ENCODE measurements around the gene SEC11A. TPM values are rescaled to one million over a fixed set of nuclear protein-coding genes. Genes with fewer than 3 reads are reported as not detected.
A peak's percentile ranks its signal among the peaks of the same experiment; 100 is the strongest.

The SEC11A gene
- total RNA-seq, 1 donor from 2014 or later: 357 TPM

- Histone ChIP-seq H3K36me3 (ENCODE audit: control insufficient read depth in 3 of 3, insufficient read depth in 3 of 3, low read length in 3 of 3) (peaks cover 5 to 16% (median 14%) of the 10 kb centered on the region in 3 donors), H3K4me3 (ENCODE audit: low read length in 3 of 3) (peak overlapping the region; percentile 60 to 93 (median 83)), H3K27me3 (ENCODE audit: control insufficient read depth in 3 of 3, insufficient read depth in 3 of 3, low read length in 3 of 3) (no peaks in the 10 kb centered on the region), H3K4me1 (ENCODE audit: control insufficient read depth in 3 of 3, insufficient read depth in 3 of 3, low read length in 3 of 3) (peaks cover 25 to 36% (median 27%) of the 10 kb centered on the region in 3 donors), H3K9ac (ENCODE audit: low read depth in 1 of 3, low read length in 3 of 3) (peak overlapping the region; percentile 81 to 98 (median 95)), H3K9me3 (ENCODE audit: control insufficient read depth in 3 of 3, low read length in 3 of 3) (no peaks in the 10 kb centered on the region), H3K27ac (ENCODE audit: low read depth, low read length) (peak overlapping the region; percentile 81)
Observed at GRCh38 chr15:84633311-84634227, 82.4 kb downstream of the SEC11A start.

GRCh38 chr15:84631706-84632272, 84.2 kb downstream of the SEC11A start:
- H3K9ac ChIP-seq (ENCODE audit: low read depth in 1 of 3, low read length in 3 of 3): peak overlapping the region; percentile 86 to 98 (median 95)
- peak overlapping the region; percentile 83 to 93 (median 89) for H3K4me3 ChIP-seq (ENCODE audit: low read length in 3 of 3)
- H3K27ac ChIP-seq (ENCODE audit: low read depth, low read length): peak overlapping the region; percentile 87
- H3K36me3 ChIP-seq (ENCODE audit: control insufficient read depth in 3 of 3, insufficient read depth in 3 of 3, low read length in 3 of 3): peaks cover 0 to 7% (median 5%) of the 10 kb centered on the region in 3 donors
- no peaks in the 10 kb centered on the region for H3K27me3 ChIP-seq (ENCODE audit: control insufficient read depth in 3 of 3, insufficient read depth in 3 of 3, low read length in 3 of 3)
- peaks cover 24 to 32% (median 25%) of the 10 kb centered on the region in 3 donors for H3K4me1 ChIP-seq (ENCODE audit: control insufficient read depth in 3 of 3, insufficient read depth in 3 of 3, low read length in 3 of 3)
- no peaks in the 10 kb centered on the region for H3K9me3 ChIP-seq (ENCODE audit: control insufficient read depth in 3 of 3, low read length in 3 of 3)

DNA sequence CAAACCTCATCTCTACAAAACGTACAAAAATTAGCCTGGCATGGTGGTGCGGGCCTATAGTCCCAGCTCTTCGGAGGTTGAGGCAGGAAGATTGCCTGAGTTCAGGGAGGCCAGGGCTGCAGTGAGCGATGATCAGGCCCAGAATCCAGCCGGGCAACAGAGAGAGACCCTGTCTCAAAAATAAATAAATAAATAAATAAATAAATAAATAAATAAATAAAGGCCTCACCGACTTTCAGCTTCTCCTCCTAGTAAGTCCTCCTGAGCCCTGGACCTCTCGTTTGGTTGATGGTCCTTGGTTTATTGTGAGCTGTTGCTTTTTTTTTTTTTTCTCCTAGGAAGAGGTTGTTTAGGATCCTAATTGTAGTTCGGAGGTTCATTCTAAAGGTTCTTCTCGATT, 86.9 kb downstream of the SEC11A start:
- H3K9me3 ChIP-seq (ENCODE audit: control insufficient read depth in 3 of 3, low read length in 3 of 3): no peaks in the 10 kb centered on the region
- H3K9ac ChIP-seq (ENCODE audit: low read depth in 1 of 3, low read length in 3 of 3): no peak overlapping the region
- no peaks in the 10 kb centered on the region for H3K36me3 ChIP-seq (ENCODE audit: control insufficient read depth in 3 of 3, insufficient read depth in 3 of 3, low read length in 3 of 3)
- peaks cover 15 to 27% (median 20%) of the 10 kb centered on the region in 3 donors for H3K4me1 ChIP-seq (ENCODE audit: control insufficient read depth in 3 of 3, insufficient read depth in 3 of 3, low read length in 3 of 3)
- H3K27me3 ChIP-seq (ENCODE audit: control insufficient read depth in 3 of 3, insufficient read depth in 3 of 3, low read length in 3 of 3): no peaks in the 10 kb centered on the region
- H3K4me3 ChIP-seq (ENCODE audit: low read length in 3 of 3): no peak overlapping the region
- no peak overlapping the region for H3K27ac ChIP-seq (ENCODE audit: low read depth, low read length)

DNA sequence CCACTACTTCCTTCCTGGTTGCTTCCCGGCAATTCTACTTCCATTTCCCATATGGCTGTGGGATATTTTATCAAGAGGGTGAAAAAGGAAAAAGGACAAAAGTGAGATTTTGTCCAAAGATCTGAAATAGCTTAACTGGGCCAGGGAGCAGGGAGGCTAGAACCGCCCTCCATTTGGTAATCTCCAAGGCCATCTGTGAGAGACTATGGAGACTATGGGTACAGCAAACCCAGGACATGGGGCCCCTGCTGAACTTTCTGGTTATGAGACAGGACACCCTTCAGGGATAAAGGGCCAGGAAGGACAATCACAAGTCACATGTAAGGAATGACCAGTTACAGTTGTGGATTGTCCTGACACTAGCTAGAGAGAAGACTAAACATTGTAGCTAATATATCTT, 90.8 kb downstream of the SEC11A start:
- H3K4me3 ChIP-seq (ENCODE audit: low read length in 3 of 3): no peak overlapping the region
- H3K9me3 ChIP-seq (ENCODE audit: control insufficient read depth in 3 of 3, low read length in 3 of 3): peaks cover 10 to 21% (median 14%) of the 10 kb centered on the region in 3 donors
- no peak overlapping the region for H3K9ac ChIP-seq (ENCODE audit: low read depth in 1 of 3, low read length in 3 of 3)
- H3K36me3 ChIP-seq (ENCODE audit: control insufficient read depth in 3 of 3, insufficient read depth in 3 of 3, low read length in 3 of 3): peaks cover 23 to 28% (median 27%) of the 10 kb centered on the region in 3 donors
- H3K4me1 ChIP-seq (ENCODE audit: control insufficient read depth in 3 of 3, insufficient read depth in 3 of 3, low read length in 3 of 3): peaks cover 0 to 2% (median 2%) of the 10 kb centered on the region in 3 donors
- H3K27me3 ChIP-seq (ENCODE audit: control insufficient read depth in 3 of 3, insufficient read depth in 3 of 3, low read length in 3 of 3): no peaks in the 10 kb centered on the region
- no peak overlapping the region for H3K27ac ChIP-seq (ENCODE audit: low read depth, low read length)

DNA sequence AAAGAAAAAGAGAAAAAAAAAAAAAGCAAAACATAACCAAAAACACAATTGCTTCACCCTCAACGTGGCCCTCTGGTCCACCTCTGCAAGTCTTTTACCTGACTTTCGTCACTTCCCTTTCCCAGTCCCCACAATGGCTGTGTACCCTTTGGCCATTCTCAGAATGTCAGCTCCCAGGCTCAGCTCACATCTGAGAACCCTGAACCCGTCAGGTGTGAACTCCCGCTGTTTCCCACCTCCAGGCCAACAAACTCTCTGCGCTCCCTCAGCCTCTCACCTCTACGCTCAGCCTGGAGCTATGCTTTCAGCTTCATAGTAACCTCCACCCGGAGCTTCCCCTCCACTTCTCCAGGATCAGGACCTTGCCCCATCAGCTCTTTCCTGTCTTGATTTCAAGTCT, 91.6 kb downstream of the SEC11A start:
- Histone ChIP-seq H3K36me3 (ENCODE audit: control insufficient read depth in 3 of 3, insufficient read depth in 3 of 3, low read length in 3 of 3) (peaks cover 23 to 28% (median 27%) of the 10 kb centered on the region in 3 donors), H3K27ac (ENCODE audit: low read depth, low read length) (peak overlapping the region; percentile 32), H3K4me1 (ENCODE audit: control insufficient read depth in 3 of 3, insufficient read depth in 3 of 3, low read length in 3 of 3) (no peaks in the 10 kb centered on the region), H3K9me3 (ENCODE audit: control insufficient read depth in 3 of 3, low read length in 3 of 3) (peaks cover 10 to 21% (median 14%) of the 10 kb centered on the region in 3 donors), H3K4me3 (ENCODE audit: low read length in 3 of 3) (no peak overlapping the region), H3K9ac (ENCODE audit: low read depth in 1 of 3, low read length in 3 of 3) (no peak overlapping the region), H3K27me3 (ENCODE audit: control insufficient read depth in 3 of 3, insufficient read depth in 3 of 3, low read length in 3 of 3) (no peaks in the 10 kb centered on the region)

- Histone ChIP-seq H3K27ac (ENCODE audit: low read depth, low read length) (no peak overlapping the region), H3K27me3 (ENCODE audit: control insufficient read depth in 3 of 3, insufficient read depth in 3 of 3, low read length in 3 of 3) (no peaks in the 10 kb centered on the region), H3K36me3 (ENCODE audit: control insufficient read depth in 3 of 3, insufficient read depth in 3 of 3, low read length in 3 of 3) (peaks cover 23 to 28% (median 27%) of the 10 kb centered on the region in 3 donors), H3K4me3 (ENCODE audit: low read length in 3 of 3) (peak overlapping the region in 2 of 3 donors; percentile 5 to 41), H3K9me3 (ENCODE audit: control insufficient read depth in 3 of 3, low read length in 3 of 3) (peaks cover 10 to 21% (median 14%) of the 10 kb centered on the region in 3 donors), H3K9ac (ENCODE audit: low read depth in 1 of 3, low read length in 3 of 3) (no peak overlapping the region), H3K4me1 (ENCODE audit: control insufficient read depth in 3 of 3, insufficient read depth in 3 of 3, low read length in 3 of 3) (no peaks in the 10 kb centered on the region)
Observed at GRCh38 chr15:84621358-84621979, 94.5 kb downstream of the SEC11A start.

DNA sequence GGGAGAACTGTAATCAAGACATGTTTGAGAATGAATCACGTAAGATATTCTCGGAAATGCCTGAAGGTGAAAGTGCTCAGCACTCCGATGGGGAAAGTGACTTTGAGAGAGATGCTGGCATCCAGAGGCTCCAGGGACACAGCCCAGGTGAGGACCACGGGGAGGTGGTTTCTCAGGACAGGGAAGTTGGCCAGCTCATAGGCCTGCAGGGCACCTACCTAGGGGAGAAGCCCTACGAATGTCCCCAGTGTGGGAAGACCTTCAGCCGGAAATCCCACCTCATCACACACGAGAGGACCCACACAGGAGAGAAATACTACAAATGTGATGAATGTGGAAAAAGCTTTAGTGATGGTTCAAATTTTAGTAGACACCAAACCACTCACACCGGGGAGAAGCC, 95.3 kb downstream of the SEC11A start:
- Histone ChIP-seq H3K9me3 (ENCODE audit: control insufficient read depth in 3 of 3, low read length in 3 of 3) (peaks cover 10 to 21% (median 14%) of the 10 kb centered on the region in 3 donors), H3K9ac (ENCODE audit: low read depth in 1 of 3, low read length in 3 of 3) (no peak overlapping the region), H3K4me1 (ENCODE audit: control insufficient read depth in 3 of 3, insufficient read depth in 3 of 3, low read length in 3 of 3) (no peaks in the 10 kb centered on the region), H3K4me3 (ENCODE audit: low read length in 3 of 3) (no peak overlapping the region), H3K36me3 (ENCODE audit: control insufficient read depth in 3 of 3, insufficient read depth in 3 of 3, low read length in 3 of 3) (peaks cover 23 to 28% (median 27%) of the 10 kb centered on the region in 3 donors), H3K27ac (ENCODE audit: low read depth, low read length) (no peak overlapping the region), H3K27me3 (ENCODE audit: control insufficient read depth in 3 of 3, insufficient read depth in 3 of 3, low read length in 3 of 3) (no peaks in the 10 kb centered on the region)

Other genes starting within 250 kb of the SEC11A start
- gene ZSCAN2, start 115.1 kb downstream of the SEC11A start, total RNA-seq: 13.6 TPM
- gene WDR73, start 61.9 kb downstream of the SEC11A start, total RNA-seq: 16.2 TPM
- gene NMB, start 57.9 kb downstream of the SEC11A start, total RNA-seq: 0.52 TPM
- 6.3 TPM for gene ZNF592, start 32.5 kb upstream of the SEC11A start, total RNA-seq
- gene ALPK3, start 101.2 kb upstream of the SEC11A start, total RNA-seq: 33.4 TPM
- 0.52 TPM for gene SLC28A1, start 168.5 kb upstream of the SEC11A start, total RNA-seq

Measured in skeletal muscle tissue (tissue), 4 donors.